HG03060 (cell line): ENCODE data around the gene C3orf38.
"Not testable (repeated sequence)": the region's sequence is repeated elsewhere in the genome, so short reads cannot be mapped to it uniquely, and the experiment has no call there.

Experiments used
- ATAC-seq: cut with Tn5 transposase; IDR thresholded peaks from one replicate; pipeline ENCODE4 v1.9.1; 2021; ENCODE audit warnings: low read depth, moderate number of reproducible peaks; ENCODE audit not compliant: unreplicated experiment

Gene C3orf38

DNA sequence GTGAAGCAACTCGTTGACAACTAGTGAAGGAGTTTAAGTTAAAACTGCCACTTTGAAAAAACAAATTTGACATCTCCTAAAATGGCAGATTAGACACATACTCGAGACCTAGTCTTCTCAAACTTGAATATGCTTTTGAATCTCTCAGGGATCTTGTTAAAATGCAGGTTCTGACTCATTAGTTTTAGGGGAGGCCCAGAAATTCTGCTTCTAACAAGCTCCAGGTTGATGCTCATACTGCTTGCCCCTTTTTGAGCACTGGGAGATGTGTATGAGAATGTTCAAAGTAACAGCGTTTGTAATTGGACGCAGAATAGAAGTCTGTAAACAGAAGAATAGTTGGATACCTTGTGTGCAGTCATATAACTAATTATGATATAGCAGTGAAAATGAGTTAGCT lies 1.6 kb downstream of the C3orf38 start:
- ATAC-seq = no peak

DNA sequence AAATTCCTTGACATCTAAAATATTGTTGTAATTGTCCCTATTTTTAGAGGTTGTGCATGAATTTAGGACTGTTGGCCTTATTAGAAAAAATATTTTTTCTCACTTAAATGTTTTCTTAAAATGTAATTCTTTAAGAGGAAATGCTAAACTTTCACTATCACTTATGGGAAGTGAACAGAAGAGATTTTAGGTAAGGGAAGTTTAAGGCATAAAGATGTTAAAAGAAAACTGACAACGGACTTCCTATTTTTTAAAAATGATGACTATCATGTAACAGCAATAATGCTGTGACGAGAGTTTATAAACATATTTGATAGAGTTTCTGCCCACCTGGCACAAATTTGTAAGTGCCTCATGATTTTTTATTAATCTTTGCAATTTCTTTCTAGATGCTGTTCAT lies 3.1 kb downstream of the C3orf38 start:
- ATAC-seq = no peak

DNA sequence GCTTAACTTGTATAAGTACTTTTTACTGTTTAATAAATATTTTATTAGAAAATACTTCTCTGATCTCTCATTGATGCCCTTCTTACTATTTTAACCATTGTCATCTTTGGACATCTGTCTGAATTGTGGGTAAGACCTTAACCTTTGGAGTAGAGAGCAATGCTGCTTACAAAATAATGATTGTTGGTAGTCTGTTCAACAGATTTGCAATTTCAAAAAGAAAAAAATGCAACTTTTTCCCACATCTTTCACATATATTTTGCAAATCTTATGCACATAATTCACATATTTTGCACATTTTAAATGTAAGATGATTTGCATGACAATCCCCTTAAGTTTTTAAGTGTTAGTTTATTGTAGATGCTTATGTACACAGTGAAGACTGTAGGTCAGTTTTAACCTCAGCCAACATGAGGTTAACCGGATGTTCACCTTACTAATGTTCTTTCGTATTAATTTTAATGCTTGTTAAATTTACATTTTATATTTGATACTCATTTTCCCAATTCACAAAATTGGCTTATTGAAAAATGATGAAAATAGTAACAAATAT lies 16.7 kb downstream of the C3orf38 start:
- ATAC-seq = no peak

DNA sequence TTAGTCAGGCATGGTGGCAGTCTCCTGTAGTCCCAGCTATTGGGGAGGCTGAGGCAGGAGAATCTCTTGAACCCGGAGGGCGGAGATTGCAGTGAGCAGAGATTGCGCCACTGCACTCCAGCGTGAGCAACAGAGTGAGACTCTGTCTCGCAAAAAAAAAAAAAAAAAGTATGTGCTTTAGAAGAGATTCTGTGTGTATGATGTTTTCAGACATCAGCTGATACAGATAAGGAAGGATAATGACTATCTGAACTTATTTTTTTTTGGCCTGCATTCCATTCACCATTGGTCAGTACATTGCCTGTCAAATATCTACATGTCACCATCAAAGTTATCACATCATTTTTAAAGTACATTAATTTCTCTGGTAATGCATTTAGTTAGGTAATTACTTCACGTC lies 17.4 kb downstream of the C3orf38 start:
- no peak for ATAC-seq

DNA sequence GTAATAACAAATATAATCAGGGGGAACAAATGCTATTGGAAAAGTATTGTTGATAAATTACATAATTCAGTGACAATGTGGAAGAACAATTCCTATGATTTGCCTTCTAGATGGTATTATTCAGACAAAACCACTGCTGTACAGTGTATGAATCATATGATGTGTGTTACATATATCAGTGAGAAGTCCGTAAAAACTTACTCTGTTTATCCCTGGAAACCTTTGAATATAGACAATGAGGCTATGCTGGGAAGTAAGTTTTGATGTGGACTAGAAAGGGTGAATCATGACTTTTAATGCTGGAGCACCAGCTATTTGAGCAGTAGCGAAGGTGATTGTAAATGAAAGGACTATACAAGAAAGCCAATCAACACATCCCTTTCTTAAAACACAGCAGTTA lies 17.9 kb downstream of the C3orf38 start:
- no peak for ATAC-seq

DNA sequence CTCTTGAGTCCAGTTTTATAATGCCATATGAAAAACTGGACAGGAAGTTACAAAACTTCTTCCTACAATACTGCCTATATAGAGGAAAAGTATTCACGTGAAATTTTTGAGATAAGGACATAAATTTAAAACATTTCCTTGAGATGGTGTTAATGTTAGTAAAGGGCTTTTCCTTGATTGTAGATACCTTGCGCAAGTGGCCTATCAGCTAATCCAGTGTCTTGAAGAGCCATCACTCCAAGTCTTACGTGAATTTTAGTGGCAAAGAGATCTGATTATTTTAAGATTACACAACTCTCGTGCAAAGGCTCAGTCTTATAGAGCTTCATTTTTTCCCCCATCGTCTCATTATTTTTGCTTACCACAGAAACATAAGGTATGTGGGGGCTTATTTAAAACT lies 18.4 kb downstream of the C3orf38 start:
- no peak for ATAC-seq

DNA sequence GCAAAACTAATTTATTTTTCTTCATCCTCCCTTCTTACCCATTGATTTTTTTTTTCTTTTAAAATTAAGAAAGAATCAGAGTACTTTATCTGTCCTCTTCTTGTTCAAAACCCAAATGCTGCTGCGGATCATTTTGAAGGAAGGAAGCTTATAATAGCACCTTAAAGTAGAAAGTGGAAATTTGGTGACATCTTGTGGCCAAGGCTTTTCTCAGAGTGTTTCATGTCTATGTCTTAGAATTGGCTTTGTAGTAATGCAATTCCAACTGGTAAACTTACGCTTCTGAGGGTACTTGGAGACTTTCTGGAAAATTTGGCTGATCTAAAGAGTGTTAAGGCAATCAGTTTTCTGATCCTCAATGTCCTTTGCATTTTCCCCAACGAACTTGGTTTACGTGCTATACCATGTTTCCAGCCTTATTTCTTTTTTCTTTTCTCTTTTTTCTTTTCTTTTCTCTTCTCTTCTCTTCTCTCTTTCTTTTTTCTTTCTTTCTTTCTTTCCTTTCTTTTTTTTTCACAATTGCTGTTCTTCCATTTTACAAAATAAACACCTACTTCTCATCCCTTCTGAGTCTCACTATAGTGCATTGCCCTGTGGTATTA lies 30.7 kb downstream of the C3orf38 start:
- ATAC-seq = peak; percentile 73

DNA sequence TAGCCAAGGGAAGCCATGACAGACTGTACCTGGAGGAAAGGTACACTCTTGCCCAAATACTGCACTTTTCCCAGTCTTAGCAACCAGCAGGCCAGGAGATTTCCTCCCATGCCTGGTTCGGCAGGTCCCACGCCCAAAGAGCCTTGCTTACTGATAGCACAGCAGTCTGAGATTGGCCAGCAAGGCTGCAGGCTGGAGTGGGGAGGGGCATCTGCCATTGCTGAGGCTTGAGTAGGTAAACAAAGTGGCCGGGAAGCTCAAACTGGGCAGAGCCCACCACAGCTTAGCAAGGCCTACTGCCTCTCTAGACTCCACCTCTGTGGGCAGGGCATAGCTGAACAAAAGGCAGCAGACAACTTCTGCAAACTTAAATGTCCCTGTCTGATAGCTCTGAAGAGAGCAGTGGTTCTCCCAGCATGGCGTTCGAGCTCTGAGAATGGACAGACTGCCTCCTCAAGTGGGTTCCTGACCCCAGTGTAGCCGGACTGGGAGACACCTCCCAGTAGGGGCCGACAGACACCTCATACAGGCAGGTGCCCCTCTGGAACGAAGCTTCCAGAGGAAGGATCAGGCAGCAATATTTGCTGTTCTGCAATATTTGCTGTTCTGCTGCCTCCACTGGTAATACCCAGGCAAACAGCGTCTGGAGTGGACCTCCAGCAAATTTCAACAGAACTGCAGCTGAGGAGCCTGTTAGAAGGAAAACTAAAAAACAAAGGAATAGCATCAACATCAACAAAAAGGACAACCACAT lies 32.6 kb downstream of the C3orf38 start:
- not testable (repeated sequence) for ATAC-seq

DNA sequence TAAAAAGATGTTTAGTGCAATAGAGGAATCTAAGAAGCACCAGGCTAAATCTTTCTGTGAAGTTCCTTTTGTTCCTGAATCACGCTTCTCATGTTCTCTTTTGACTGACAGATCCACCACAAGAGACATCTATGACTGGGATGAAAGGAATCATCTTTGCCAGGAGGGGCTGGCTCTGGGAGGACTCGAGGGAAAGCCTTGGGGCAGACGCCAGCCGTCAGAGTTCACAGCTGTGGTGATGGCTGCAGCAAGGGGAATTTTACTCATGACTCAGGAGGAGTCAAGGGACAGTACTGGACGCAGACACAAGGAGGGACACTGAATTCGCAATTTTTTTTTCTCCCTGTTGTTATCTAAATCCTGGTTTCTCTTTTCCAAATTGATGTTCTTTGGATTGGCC lies 38.7 kb downstream of the C3orf38 start:
- ATAC-seq = no peak

DNA sequence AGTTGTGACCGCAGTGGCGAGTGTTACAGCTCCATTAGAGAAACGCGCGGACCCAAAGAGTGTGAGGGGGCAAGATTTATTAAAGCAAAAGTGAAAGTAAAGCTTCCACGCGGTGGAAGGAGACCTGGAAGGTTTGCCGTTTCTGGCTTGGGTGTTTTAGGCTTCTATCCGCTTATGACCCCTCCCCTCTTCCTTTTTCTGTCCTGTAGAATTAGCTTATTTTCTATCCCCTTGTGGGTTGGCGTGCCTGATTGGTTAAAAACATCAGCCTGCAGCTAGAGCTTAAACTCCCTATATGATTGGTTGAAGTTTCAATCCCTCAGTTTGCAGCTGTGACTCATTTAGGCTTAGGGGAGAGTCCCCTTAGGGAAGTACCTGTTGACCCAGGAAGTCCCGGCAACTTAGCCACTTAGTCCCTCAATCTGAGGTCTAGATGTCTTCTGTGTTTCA lies 39.6 kb downstream of the C3orf38 start:
- no peak for ATAC-seq

DNA sequence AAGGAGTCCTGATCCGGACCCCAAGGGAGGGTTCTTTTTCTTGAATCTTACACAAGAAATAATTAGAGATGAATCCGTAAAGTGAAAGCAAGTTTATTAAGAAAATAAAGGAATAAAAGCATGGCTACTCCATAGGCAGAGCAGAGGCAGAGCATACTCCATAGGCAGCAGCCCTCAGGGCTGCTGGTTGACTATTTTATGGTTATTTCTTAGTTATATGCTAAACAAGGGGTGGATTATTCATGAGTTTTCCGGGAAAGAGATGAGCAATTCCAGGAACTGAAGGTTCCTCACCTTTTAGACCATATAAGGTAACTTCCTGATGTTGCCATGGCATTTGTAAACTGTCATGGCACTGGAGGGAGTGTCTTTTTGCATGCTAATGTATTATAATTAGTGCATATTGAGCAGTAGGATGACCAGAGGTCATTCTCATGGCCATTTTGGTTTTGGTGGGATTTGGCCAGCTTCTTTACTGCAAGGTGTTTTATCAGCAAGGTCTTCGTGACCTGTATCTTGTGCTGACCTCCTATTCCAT lies 42.2 kb downstream of the C3orf38 start:
- ATAC-seq = no peak

DNA sequence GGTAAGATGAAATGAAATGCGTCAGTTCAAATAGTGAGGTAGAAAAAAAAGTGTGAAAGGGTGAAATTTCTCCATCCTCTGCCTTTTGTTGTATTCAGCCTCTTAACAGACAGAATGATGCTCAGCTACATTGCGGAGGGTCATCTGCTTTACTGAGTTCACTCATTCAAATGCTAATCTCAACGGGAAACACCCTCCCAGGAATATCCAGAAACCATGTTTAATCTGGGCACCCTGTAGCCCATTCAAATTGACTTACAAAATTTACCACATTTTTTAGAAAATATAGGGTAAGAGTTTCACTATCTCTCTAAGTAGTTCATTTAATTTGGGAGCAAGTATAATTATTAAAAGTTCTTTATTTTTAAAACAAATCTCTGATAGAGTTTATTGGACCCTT lies 42.9 kb downstream of the C3orf38 start:
- ATAC-seq = no peak

DNA sequence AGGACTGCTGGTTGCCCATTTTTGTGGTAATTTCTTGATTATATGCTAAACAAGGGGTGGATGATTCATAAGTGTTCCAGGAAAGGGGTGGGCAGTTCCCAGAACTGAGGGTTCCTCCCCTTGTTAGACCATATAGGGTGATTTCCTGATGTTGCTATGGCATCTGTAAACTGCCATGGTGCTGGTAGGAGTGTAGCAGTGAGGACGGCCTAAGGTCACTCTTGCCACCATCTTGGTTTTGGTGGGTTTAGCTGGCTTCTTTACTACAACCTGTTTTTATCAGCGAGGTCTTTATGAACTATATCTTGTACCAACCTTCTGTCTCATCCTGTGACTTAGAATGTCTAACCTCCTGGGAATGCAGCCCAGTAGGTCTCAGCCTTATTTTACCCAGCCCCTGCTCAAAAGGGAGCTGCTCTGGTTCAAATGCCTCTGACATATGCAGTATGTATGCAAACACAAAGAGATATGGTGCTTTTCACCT lies 46.2 kb downstream of the C3orf38 start:
- ATAC-seq = no peak

DNA sequence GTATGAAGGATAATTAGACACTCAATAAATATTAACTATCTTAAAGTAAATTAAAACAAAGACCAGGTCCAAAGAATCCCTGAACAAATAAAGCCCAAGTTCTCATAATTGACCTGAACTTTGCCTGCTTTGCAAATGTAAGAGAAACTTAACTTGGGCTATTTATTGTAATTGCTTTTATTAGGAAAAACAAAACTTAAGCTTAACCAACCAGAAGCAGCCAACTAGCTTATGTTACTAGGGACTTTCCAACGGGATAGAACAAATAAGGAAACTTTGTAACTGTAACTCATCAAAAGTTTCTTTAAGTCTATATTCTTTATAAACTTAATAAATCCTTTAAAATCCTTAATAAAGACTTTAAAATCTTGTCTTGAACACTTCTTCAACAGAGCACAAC lies 48.4 kb downstream of the C3orf38 start:
- no peak for ATAC-seq

DNA sequence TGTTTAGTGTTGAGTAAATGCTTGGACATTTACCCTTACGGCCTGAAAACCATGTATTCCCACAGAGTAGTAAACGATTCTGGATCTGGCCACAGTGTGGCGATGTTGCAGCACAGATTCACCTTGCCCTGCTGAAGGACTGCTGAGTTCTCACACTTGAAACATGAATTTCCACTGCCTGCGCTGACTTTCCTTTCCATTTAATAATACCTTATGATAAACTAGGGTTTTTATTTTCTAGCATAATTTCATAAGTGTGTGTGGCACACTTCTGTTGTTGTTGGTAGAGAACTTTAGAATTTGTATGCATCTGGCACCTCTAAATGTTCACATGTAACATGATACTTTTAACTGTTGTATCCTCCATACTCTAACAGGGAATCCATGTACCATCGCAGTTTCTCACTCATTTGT lies 53.9 kb downstream of the C3orf38 start:
- ATAC-seq = peak; percentile 84
